ENCODE results near the gene ALDH1A3.

The ALDH1A3 gene

GRCh38 chr15:100939791-100940190 is 60.2 kb downstream of the ALDH1A3 start:
- no peak for TF ChIP-seq CTCF (conservative IDR thresholded peaks at IDR 0.05; ENCODE audit: low read depth, low read length)
- no peak for DNase-seq (ENCODE audit: low read depth)

GRCh38 chr15:100940767-100941379 is 61.2 kb downstream of the ALDH1A3 start:
- no peak overlapping the region for H3K4me3 ChIP-seq (ENCODE audit: low read depth, low read length)
- DNase-seq (ENCODE audit: low read depth): no peak
- TF ChIP-seq CTCF (conservative IDR thresholded peaks at IDR 0.05; ENCODE audit: low read depth, low read length): no peak

More at GRCh38 chr15:100939791-100940190, 60.2 kb downstream of the ALDH1A3 start:
- no peak overlapping the region for H3K4me3 ChIP-seq (ENCODE audit: low read depth, low read length)

- no peak for TF ChIP-seq CTCF (conservative IDR thresholded peaks at IDR 0.05; ENCODE audit: low read depth, low read length)
These were observed 61.9 kb downstream of the ALDH1A3 start for GRCh38 chr15:100941536-100941935.

GRCh38 chr15:100942656-100943425 is 63.2 kb downstream of the ALDH1A3 start:
- H3K4me3 ChIP-seq (ENCODE audit: low read depth, low read length): no peak overlapping the region
- TF ChIP-seq CTCF (conservative IDR thresholded peaks at IDR 0.05; ENCODE audit: low read depth, low read length): no peak
- DNase-seq (ENCODE audit: low read depth): no peak

More at GRCh38 chr15:100941536-100941935, 61.9 kb downstream of the ALDH1A3 start:
- DNase-seq (ENCODE audit: low read depth): no peak
- H3K4me3 ChIP-seq (ENCODE audit: low read depth, low read length): no peak overlapping the region

GRCh38 chr15:100944244-100944895 is 64.7 kb downstream of the ALDH1A3 start:
- no peak overlapping the region for H3K4me3 ChIP-seq (ENCODE audit: low read depth, low read length)
- DNase-seq (ENCODE audit: low read depth): no peak
- TF ChIP-seq CTCF (conservative IDR thresholded peaks at IDR 0.05; ENCODE audit: low read depth, low read length): no peak

GRCh38 chr15:100944986-100945385 is 65.4 kb downstream of the ALDH1A3 start:
- H3K4me3 ChIP-seq (ENCODE audit: low read depth, low read length): no peak overlapping the region
- no peak for TF ChIP-seq CTCF (conservative IDR thresholded peaks at IDR 0.05; ENCODE audit: low read depth, low read length)
- DNase-seq (ENCODE audit: low read depth): no peak

All from choroid plexus epithelial cell (primary cell).